HG03460 (cell line): ENCODE results near the gene PYGM.
"Not testable (repeated sequence)": the region's sequence is repeated elsewhere in the genome, so short reads cannot be mapped to it uniquely, and the experiment has no call there.

Experiments
- ATAC-seq: cut with Tn5 transposase; IDR thresholded peaks from one replicate; pipeline ENCODE4 v1.9.1; 2021; ENCODE audit not compliant: unreplicated experiment

The PYGM gene

DNA sequence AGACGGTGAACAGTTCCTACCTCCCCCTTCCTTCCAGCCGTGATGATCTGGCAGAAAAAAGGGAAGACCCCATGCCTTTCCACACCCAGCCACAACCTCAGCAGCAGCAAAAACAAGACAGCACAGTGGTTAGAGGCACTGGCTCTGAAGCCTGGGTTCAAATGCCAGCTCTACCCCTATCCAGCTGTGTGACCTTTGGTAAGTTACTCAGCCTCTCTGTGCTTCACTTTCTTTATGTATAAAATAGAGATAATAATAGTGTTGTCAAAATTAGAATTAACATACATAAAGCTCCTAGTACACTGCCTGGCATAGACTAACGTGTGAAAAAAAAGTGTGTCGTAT is 41.0 kb downstream of the PYGM start:
- no peak for ATAC-seq

DNA sequence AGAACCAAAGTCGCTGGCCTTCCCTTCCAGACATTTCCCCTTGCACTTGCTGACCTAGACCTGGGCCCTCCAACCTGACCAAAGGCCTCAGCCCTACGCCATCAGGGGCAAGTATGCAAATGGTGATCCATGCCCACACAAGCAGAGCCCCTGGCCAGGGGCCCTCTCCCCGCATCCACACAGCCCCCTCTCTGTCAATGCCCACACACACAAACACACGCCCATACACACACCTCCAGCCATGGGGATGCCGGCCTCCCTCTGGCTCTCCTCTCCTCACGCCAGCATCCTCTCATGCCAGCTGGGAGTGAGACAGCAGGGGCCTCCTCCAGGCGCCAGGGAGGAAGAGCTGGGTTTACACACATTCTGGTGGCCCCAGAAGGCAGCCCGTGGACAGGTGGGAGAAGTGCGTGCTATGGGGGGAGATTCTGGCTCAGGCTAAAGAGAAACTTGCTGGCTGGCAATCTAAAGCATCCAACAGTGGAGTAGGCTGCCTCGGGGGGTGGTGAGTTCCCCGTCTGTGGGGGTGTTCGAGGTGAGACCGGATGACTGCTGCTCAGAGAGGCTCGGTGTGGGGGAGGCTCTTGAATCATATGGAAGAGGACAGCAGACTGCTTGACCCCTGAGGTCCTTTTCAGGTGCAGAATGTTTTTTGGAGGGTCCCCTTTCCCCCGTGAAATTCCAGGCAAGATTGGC is 41.5 kb downstream of the PYGM start:
- ATAC-seq = no peak

DNA sequence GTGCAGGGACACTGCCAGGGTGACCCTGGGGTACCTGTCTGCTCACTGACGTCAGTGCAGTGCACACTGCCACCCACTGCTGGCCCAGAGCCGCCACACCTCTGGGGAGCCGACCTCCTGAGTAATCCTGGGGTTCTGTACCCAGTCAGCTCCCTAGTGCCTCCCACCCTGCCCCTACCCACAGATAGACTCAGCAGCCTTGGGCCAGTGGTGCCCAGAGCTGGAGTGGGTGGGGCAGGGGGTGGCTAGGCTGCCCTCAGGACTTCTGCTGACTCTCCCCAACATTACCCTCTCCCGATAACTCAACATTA is 42.6 kb downstream of the PYGM start:
- ATAC-seq = no peak

DNA sequence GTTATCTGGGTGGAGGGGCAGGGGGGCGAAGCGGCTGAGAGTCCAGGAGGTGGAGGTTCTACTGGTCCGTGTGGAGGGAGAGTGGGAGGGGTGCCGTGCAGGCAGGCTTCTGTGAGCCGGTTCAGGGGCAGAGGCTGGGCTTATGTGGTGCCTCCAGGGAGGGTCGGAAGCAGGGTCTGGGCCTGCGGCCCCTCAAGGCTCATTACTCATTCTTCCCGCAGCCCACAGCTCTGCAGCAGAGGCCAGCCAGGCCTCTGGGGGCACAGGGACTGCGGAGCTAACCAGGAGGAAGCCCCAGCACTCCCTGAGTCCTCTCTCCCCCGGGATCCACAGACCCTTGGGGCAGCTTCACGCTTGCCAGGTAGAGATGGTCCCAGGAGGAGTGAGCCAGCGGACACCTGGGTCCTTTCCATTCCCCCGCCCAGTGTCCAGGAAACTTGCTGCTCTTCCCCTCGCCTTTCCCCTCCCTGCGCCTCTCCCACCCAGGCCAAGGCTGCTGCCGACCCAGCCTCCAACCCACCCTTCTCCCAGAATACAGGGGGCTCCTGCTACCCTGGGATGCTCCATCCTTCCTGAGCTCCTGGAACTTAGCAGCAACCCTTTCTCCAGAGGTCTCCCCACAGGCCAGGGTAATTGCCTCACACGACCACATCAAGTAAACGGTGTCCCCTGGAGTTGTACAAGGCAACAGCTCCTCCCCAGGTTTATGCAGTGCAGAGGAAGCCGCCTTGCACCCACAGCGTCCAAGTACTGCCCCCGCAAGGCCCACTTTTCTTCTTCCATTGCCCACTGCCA is 43.1 kb downstream of the PYGM start:
- no peak for ATAC-seq

DNA sequence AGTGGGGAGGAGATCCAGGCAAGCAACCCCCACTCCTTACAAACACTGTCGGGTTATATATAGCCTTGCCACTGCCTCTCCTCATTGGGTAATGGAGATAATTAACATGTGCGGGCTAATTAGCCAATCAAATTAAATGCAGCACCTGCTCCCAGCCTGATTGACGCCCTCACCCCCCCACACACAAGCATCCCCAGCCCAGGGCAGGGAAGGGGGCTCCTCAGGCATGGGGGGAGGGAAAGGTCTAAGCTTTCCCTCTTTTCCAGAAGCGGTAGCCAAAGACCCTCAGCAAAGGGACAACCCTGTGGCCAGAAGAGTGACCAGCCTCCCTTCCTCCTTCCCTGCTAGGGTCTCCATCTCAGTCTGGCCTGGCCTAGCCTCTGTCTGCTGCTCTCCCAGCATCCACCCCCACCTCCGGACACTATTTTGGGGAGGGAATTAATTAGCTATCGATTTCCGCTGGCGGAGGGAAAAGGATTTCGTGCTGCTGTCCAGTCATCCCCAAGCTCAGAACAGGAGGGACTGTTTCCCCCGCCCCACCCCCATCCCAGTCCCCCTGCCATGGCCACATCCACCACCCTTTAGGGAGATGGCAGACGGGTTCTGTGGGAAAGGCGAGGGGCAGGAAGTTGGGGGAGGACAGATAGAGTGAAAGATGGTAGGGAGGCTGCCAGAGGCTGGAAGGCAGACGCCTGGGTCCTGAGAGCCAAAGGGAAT is 43.9 kb downstream of the PYGM start:
- no peak for ATAC-seq

DNA sequence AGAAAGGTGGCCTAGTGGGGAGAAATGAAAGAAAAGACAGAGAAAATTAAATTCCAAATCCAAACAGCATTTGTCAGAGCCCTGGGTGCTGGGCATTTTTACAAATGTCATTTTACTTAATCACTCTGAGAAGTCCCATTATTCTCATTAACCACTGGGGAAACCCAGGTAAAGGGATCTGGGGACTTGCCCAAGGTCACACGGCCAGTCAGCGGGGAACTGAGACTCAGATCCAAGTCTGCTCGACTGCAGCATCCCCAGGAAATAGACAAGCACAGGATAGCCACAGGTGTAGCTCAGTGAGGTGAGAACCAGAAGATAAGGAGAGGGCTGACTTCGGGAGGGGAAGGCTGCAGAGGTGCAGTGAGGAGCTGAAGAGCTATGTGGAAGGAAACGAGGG is 44.7 kb downstream of the PYGM start:
- no peak for ATAC-seq

DNA sequence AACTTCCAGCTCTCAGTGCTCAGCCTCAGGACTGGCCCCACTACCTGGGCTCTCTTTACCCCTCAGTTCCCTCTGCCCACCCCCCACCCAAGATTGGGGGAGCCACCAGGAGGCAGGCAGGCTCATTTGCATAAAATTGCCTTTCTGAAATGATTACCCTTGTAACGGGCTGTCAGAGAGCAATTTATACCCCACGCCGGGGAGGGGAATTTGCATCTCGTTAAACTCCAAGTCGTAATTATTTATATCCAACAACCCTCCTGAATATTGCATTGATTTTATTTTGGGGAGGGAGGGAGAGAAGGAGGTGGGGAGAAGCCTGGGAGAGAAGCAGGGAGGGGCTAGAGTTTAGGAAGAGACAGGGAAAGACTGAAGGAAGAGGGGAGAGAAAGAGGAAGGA is 45.1 kb downstream of the PYGM start:
- no peak for ATAC-seq

DNA sequence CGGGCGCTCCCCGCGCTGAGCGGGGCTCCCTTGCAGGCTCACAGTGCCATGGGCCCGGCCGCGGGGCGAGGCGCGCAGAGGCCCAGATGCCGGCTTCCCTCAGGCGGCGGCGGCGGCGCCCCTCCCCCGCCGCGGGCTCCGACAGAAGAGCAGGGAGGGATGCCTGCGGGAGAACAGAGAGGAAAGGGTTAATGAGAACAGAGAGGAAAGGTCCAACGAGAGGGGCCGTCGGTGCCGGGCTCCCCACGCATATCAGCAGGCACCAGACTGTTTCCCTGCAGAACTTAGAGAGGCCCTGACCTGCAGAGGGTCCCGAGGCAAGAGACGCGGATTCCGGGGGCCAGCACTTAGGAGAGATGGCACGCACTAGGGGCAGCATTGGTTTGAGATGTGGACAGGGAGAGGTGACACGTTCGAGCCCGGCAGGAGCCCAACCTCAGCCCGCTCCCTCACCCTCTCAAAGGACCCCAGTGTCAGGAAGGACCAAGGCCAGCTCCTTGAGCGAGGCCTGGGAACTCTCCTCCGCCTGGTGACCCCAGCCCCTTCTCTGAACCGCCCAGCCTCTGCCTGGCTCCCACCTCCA is 45.9 kb downstream of the PYGM start:
- ATAC-seq = no peak

DNA sequence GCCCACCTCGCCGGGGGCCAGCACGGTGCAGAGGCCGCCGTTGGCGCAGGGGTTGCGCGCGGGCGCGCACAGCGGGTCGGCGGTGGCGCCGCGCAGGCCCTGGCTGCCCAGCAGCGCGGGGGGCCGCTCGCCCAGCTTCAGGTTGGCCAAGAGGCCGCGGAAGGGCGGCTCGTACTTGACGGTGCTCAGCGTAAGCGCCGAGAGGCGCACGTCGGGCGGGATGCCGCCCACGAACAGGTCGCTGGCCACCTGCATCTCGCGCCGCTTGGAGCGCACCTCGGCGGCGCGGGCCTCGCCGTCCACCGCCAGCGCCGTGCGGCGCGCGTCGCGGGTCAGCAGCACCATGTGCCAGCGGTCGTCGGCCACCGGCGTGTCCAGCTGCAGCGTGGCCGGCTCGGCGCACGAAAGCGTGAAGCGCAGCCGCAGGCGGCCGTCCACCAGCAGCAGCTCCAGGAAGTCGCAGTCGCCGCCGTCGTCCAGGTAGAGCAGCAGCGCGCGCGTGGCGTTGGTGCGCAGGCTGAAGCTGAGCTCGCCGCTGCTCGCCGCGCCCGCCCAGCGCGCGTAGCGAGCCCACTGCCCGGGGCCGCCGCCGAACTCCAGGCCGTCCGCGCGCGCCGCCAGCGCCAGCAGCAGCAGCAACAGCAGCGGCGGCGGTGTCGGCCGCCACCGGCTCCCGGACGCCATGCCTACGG is 46.6 kb downstream of the PYGM start:
- ATAC-seq = no peak

DNA sequence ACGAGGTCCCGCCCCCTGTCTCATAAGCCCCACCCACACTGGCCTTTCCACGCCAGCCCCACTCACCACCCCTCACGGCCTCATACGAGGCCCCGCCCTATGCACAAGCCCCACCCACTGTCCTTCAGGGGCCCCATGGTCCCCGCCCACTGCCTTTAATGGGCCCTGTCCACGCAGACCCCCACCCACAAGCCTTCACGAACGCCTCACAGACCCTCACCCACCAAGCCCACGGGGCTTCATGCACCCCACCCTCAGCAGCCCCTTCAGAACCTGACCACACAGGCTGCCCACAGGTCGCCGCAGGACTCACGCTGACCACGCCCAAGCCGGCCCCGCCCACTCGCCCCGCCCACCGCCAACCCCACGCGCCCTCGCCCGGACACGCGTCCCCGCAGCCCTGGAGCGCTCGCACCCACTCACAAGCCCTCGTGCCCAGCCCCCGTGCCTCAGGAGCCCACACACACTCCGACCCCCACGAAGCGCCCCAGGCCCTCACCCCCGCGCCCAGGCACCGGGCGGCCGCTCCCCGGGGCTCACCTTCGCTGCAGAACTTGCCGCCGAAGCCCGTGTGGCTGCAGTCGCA is 47.3 kb downstream of the PYGM start:
- no peak for ATAC-seq

DNA sequence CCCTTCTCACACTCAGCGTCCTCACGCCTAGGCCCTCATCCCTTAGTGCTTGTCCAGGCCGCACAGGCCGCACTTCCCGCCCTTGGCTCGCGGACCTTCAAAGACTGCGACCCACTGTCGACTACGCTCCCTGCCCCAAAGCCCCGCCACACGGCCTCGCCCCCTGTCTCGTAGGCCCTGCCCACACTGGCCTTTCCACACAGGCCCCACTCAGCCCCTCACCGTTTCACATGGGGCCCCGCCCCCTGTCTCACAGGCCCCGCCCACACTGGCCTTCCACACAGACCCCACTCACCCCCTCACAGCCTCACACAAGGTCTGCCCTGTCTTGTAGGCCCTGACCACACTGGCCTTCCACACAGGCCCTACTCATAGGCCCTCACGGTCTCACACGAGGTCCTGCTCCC is 47.8 kb downstream of the PYGM start:
- ATAC-seq = no peak

DNA sequence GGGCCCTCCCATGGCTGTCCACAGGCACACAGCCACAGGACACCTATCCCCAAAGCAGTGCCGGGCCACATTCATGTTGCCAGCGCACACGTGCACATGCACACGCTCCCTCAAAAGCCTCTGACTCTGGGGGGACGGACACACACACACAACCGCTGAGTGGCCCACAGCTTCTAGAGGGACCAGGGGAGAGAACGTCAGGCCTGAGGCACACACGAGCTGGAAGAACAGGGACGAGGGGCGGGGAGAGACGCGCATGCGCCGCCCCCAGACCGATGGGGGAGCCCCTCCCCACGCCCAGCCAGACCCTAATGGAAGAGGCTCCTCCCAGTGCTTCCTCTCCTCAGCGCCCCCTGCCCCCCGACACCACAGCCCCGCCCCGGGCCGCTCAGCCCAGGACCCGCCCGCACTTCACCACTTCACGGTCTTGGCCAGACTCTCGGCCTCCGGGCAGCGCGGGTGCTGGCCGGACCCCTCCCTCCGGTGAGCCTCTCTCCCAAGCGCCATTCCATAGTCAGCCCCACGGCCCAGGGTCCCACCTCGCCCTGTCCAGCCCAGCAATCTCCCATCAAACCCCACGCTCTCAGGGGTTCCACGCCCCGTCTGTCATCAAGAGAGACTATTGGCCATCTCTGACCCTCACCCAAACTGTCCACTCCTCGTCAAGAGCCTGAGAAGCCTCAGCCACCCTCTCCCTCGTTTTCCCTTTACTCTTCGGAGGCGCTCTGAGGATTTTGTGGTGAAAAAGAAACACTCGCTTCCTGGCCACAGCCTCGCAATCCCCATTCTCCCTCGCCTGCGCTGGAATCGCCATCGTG is 48.4 kb downstream of the PYGM start:
- ATAC-seq = no peak

DNA sequence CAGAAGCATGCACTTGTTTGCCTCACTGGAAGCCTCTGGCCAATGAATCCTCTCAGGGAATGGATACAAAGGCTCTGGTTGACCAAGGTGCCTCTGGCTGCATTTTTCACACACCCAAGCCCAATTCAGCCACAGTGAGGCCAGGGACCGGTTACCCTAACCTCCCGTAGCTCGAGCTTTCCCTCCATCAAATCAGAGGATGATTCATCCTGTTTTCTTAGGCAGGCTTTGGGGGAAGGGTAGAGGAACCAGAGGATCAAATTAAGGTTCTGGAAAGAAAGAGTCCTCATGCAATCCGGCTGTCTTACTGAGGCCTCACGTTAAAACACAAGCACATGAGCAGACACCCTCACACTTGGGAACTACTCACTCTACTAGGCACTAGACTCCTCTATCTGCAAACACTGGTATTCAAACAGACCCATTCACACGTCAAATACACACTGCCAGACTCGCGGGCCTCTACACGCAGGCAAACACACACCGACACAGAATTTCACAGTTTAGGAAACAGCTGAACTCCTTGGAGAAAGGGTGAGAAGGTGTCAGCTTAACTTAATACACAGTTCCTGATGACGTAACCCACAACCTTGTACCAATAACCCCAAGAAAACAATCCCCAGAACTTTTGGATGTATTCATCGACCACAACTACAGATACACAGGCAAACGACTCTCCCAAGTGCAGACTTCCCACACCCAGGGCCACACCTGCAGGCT is 49.2 kb downstream of the PYGM start:
- ATAC-seq = no peak

DNA sequence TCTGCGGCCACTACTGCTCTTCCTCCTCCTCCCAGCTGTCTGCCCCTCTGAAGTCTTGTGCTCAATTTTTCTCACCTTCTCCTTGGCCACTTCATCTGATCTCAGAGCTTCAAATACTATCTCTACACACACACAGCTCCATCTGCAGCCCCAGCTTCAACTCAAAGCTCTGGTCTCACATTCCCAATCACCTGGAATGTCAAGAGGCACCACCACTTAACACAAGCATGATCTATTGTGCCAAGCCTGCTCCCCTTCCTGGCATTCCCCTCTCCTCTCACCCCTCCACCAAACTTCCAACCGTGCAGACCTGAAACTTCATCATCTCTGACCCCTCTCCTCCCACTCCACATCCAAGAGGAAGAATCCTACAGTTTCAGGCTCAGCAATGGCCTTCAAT is 54.3 kb downstream of the PYGM start:
- ATAC-seq = no peak

DNA sequence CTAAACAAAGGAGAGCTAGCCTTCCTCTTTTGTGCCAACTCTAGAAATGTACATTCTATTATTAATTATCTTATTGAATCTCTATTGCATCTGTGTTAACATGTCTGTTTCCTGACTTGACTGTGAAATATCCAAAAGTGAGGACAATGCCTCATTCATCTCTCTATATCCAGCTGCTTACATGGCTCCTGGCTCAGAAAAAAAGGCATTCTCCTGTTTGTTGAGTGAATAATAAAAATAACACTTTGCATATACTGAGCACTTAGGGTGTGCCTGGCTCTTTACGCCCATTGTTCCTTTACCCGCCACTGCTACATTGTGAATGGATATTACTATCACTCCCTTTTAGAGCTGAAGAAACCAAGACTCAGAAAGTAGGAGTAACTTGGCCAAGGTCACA is 56.7 kb downstream of the PYGM start:
- ATAC-seq = no peak

DNA sequence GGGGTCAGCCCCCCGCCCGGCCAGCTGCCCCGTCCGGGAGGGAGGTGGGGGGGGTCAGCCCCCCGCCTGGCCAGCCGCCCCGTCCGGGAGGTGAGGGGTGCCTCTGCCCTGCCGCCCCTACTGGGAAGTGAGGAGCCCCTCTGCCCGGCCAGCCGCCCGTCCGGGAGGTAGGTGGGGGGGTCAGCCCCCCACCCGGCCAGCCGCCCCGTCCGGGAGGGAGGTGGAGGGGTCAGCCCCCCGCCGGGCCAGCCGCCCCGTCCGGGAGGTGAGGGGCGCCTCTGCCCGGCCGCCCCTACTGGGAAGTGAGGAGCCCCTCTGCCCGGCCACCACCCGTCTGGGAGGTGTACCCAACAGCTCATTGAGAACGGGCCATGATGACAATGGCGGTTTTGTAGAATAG is 57.8 kb downstream of the PYGM start:
- ATAC-seq = not testable (repeated sequence)

DNA sequence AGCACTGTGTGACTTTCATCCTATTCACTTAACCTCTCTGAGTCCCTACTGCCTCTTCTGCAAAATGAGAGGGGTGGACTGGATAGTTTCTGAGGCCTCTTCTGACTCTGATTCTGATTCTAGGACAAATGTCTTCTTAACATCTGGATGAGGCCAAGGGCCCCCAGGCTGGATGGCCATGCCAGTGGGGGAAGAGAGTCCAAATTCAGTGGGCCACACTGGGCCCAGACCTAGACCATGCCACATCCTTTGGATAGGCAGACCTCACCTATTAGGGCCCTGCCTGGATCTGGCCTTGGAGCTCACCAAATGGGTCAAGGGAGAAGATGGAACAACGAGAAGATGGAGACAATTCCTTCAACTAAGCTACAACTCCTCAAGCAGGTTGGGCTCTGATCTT is 61.3 kb downstream of the PYGM start:
- ATAC-seq = no peak

DNA sequence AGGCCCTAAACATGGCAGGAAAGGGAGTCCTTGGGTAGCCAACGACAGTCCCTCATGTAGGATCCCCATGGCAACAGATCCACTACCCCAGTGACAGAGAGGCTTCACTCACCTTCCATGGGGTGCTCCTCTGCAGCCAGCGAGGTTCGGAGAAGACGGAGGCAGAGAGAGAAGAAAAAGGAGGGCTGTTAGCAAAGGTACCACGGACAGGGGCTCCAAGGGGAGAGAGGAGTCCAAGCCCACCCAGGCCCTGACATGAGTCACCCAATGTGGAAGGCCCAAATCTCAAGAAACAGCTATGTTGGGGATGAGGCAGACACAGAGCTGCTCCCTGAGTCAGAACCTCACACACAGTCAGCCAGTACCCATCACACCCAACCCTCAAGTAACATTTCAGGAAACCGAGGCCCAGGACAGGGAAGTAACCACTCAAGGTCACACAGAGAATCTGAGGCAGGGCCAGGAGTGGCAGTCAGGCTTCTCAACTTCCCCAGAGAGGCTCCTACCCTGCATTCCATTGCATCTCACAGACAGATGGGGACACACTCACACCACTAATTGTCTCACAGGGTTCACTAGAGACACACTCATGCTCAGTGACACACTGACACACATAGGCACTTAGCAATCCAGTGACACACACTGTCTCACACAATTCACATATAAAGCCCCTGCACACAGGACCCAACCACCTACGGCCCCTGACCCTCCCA is 62.0 kb downstream of the PYGM start:
- no peak for ATAC-seq
